NCI-H2171 (cell line): ENCODE data around the gene EFCAB13.
"Not testable (repeated sequence)": the region's sequence is repeated elsewhere in the genome, so short reads cannot be mapped to it uniquely, and the experiment has no call there.

Source experiments
- DNase-seq: peaks from one replicate; lab custom pipeline; 2025; lab: John Stamatoyannopoulos, UW

EFCAB13 gene

GRCh38 chr17:47330548-47330947 lies 6.8 kb downstream of the EFCAB13 start:
- no peak for DNase-seq

GRCh38 chr17:47332287-47332686 lies 8.5 kb downstream of the EFCAB13 start:
- no peak for DNase-seq

DNA sequence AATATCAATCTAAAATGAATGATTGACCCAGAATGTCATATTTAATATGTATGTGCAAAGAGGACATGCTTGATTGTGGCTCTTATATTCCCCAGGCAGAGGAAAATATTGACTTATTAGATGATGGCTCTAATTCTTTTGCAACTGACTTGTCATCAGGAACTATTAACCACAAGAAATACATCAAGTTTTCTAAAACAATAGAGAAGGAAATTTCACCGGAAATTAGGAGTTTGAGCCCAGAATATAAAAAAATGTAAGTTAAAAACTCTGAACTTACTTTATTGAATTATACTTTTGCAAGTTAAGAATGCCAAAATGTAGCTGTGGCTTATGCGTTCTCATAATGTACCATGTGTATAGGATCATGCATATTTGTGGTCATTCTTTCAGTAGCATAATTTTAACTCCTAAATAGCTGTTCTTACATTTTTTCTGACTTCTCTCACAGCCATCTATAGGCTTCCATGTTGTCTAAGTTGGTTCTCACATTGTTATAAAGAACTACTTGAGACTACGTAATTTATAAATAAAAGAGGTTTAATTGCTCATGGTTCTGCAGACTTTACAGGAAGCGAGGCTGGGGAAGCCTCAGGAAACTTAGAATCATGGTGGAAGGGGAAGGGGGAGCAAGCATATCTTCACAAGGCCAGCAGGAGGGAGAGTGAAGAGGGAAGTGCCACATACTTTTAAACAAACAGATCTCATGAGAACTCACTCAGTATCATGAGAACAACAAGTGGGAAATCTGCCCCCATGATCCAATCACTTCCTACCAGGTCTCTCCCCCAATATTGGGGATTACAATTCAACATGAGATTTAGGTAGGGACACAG lies 11.6 kb downstream of the EFCAB13 start:
- no peak for DNase-seq

- DNase-seq, result no peak
These were observed 14.3 kb downstream of the EFCAB13 start for GRCh38 chr17:47338026-47338425.

- no peak for DNase-seq
These were observed 29.1 kb downstream of the EFCAB13 start for GRCh38 chr17:47352848-47353247.

- no peak for DNase-seq
These were observed 34.9 kb downstream of the EFCAB13 start for GRCh38 chr17:47358652-47359051.

- DNase-seq, result no peak
These were observed 39.4 kb downstream of the EFCAB13 start for GRCh38 chr17:47363171-47363570.

- no peak for DNase-seq
These were observed 43.5 kb downstream of the EFCAB13 start for GRCh38 chr17:47367257-47367656.

GRCh38 chr17:47368262-47368661 lies 44.5 kb downstream of the EFCAB13 start:
- no peak for DNase-seq

- not testable (repeated sequence) for DNase-seq
These were observed 47.1 kb downstream of the EFCAB13 start for GRCh38 chr17:47370899-47371298.

DNA sequence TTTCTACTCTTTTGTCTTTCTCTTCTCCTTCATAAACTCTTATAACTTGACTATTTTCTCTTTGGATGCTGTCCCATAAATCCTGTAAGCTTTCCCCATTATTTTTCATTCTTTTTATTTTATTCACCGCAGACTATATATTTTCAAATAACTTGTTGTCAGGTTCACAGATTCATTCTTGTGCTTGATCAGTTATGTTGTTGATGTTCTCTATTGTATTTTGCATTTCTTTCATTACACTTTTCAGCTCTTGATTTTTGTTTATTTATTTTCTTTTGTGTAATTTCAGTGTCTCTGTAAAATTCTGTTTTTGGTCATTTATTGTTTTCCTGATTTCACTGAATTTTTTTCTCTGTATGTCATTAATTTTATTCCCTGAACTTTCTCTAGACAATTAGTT lies 49.2 kb downstream of the EFCAB13 start:
- no peak for DNase-seq

DNA sequence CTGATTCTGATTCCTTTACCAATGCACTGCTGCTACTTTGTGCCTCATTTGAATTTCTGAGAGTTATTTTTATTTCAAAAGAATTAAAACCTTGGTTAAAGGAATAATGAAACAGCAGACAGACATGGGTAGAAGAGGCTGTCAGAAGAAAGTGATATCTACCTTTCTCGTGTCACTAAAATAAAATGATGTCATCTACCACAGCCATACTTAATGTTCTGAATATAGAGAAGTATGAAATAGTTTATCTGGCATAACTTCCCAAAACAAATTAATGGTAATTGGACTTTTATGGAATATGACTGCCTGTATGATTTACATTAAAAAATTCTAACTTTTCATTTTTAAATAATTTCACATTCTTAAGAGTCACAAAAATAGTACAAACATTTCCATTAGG lies 52.5 kb downstream of the EFCAB13 start:
- no peak for DNase-seq

- no peak for DNase-seq
These were observed 65.1 kb downstream of the EFCAB13 start for GRCh38 chr17:47388825-47389224.

- DNase-seq, result not testable (repeated sequence)
These were observed 73.9 kb downstream of the EFCAB13 start for GRCh38 chr17:47397532-47398128.

- no peak for DNase-seq
These were observed 76.6 kb downstream of the EFCAB13 start for GRCh38 chr17:47400333-47400732.

- no peak for DNase-seq
These were observed 77.3 kb downstream of the EFCAB13 start for GRCh38 chr17:47401100-47401499.

- no peak for DNase-seq
These were observed 80.3 kb downstream of the EFCAB13 start for GRCh38 chr17:47404006-47404405.

GRCh38 chr17:47404875-47405274 lies 81.1 kb downstream of the EFCAB13 start:
- DNase-seq, result no peak

- DNase-seq, result no peak
These were observed 90.1 kb downstream of the EFCAB13 start for GRCh38 chr17:47413872-47414271.

DNA sequence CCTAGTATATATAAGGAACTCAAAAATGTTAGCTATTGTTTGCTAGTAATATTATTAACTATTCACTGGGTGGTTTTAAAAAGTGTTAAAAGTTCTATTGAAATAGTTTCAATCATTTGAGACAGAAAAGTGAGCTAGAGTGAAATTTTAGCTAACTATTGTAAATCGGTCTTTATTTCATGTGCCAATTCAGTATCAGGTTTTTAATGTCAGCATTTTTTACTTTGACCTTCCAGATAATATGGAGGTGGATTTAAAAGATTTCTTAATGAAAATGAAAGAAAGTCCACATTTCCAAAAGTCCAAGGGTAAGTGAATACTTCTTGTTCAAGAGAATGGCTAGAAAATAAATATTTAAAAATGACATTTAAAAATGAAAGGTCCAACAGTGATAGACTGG lies 90.9 kb downstream of the EFCAB13 start:
- no peak for DNase-seq

- peak; percentile 23 for DNase-seq
These were observed 99.9 kb downstream of the EFCAB13 start for GRCh38 chr17:47423406-47424295.

DNA sequence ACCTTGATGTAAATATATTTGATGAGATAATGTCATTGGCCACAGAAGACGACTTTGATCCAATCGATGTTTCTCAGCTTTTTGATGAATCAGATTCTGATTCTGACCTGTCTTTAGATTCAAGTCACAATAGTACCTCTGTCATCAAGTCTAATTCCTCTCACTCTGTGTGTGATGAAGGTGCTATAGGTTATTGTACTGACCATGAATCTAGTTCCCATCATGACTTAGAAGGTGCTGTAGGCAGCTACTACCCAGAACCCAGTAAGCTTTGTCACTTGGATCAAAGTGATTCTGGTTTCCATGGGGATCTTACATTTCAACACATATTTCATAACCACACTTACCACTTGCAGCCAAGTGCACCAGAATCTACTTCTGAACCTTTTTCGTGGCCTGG lies 101.5 kb downstream of the EFCAB13 start:
- DNase-seq, result not testable (repeated sequence)
